ENCODE measurements around the gene TGIF1.

Gene TGIF1

DNA sequence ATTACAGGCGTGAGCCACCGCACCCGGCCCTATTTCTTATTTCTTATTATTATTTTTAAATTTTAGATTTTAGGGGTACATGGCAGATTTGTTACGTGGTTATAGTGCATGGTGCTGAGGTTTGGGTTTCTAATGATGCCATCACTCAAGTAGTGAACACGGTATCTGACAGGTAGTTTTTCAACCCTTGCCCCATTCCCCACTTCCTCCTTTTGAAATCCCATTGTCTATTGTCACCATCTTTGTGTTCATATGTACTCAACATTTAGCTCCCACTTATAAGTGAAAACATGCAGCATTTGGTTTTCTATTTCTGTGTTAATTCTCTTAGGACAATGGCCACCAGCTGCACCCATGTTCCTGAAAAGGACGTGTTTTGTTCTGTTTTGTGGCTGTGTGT lies 39.5 kb downstream of the TGIF1 start:
- DNase-seq, result no peak

DNA sequence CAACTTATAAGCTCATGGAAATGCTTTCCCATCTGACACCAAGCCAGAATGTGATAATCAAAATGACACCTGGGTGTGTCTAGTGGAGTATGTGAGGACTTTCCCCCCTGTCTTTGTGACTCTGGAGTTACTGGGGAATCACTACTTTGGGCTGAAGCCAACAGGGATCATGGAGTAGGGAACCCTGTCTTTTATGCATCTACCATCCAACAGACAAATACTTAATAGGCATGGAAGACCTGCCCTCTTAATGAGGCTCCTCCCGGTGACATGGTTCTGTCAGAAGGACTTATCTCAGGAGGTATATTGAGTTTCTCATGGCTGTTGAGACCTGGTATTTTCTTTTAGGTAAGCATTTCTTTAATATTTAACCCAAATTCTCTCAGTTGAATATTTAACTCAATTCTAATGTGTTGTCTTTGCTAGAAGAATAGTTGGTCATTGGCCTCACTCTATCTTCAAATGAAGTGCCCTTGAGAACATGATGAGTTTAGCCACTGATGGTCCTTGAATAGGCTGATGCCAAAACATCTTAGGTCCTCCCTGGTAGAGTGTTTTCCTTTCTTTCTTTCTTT lies 42.1 kb downstream of the TGIF1 start:
- DNase-seq, result no peak

DNA sequence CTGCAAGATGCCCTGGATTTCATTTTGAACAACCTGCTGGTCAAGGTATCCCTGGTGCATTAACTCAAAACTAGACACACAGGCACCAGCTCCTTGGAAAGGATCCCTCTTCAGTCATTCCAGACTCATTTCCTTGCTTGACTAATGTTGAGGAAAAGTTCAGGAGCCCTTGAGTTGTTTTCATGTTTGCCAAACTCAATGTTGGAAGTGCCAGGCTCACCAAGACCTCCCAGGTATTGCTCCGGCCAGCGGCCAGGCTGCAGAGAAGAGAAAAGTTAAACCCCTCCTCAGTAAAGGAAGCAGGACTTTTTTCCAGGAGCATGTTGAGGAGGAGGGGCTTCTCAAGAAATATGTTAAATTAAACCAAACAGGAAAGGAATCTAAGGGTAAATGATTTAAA lies 42.7 kb downstream of the TGIF1 start:
- no peak for DNase-seq

DNA sequence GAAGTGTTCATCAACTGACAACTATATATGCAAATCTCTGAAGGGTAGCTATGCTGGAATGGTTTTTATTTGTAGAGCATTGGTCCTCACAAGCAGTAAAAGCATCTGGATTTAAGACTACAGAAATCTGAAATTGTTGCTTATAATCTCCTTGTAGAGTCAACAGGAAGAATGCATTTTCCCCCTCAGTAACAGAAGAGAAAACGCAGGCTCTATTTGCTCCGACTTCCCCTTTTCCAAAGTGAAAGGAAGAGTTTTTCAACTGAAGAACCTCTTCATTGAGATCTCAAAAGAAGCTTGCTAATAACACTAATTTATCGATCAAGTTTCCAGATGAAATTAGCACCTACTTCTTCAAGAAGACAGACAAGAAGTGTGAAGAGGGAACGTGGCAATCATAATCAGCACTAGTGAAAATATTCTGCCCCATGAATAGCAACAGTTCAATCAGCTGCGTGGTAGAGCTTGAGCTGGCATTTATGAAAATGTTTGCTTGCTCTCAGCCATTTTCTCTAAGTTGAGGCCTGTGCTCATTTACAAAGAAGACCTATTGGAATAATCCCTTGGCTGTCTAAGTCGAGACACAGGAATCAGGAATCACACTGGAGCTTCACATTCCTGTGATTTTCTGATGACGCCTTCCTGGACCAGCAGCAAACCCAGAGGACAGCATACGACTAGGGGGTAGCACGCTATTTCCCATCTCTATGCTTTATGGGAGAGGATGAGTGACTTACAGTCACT lies 43.7 kb downstream of the TGIF1 start:
- DNase-seq, result no peak

DNA sequence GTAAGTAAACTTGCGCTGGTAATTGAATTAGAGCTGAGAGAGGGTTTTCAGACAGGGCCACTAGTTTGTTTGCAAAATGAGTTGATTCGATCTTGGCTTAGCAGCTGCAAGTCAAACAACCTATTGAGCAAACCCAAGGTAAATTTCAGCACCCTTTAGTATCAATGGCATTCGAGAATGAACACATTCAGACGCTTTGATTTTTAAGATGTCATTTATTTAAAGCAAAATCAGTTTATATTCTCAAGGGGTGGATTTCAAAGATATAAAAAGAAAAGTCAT lies 44.2 kb downstream of the TGIF1 start:
- DNase-seq, result no peak

DNA sequence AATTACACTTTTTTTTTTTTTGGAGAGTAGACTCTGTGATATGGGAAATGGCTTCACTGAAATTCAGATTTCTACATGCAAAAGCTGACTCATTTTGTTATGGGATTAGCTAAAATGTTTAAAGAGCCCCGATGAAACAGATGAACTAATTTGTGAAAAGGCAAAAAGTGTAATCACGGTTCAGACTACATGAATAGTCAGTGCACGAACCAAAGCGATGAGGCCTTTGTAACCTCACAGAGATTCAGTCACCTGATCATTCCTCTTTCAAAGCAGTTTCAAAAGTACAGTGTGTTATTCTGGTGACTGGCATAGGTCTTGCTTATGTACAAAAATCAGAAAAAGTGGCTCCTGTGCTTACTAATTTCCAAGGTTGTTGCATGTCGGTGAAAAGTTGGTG lies 44.6 kb downstream of the TGIF1 start:
- no peak for DNase-seq

DNA sequence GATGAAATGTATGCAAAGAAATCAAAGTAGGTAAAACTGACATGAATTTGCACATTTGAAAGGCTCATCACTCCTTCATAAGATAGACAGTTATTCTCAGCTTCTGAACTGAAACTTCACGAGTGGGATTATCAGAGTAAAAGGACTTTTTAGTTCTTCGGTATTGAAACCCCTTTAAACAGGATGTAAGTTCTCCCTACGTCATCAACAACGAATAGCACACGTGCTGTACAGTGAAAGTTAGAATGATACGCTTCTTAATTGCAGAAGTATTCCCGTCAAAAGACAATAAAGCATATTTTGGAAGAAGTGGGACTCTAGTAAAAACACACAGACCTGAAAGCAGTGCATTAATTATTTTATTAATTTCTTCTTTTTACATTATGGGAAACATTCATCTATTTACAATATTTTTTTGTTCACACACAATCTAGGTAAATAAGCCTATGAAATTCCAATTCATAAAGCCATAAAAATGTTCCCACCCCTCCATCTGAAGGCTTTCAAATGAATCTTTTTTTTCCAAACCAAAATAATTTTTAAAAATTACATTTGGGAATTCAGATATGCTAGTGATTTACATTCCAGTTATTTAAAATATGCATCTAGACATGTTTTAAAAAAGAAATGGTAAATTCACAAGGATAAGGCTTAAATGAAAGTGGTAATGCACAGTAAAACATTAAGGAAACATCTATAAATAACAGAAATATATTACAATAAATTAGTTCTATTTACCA lies 45.9 kb downstream of the TGIF1 start:
- DNase-seq, result no peak

DNA sequence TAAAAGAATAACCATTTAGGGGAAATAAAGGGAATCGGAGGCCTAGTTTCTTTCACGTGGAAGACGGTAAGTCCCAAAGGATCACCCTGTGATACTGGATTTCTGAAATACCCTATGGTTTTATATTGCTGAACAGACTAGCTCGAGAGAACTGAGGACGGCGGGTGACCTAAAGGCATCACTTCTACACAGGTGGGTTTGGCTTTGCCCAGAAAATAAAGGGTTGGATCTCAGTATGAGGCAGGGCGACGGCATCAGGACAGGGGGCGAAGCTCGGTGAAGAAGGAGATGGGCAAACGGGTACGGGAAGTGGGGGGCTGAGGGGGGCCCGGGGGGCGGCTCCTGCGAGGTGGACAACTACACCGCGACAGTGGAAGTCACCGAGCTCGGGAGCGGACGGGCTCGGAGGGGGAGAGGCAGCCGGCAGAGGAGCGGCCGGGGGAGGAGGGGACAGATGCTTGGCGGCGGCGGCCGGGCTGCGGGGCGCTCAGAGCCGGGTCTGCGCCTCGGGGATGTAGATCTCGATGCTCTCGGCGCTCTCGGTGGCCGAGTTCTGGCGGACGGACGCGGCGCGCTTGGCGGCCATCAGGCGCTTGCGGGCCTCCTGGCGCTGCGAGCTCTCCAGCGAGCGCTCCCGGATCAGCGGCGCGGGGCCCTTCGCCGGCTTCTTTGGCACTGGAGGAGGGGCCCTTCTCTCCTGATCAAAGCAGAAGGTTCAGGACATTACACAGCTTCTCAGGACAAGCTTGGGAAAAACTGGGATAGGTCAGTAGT lies 48.9 kb downstream of the TGIF1 start:
- peak; percentile 35 for DNase-seq

DNA sequence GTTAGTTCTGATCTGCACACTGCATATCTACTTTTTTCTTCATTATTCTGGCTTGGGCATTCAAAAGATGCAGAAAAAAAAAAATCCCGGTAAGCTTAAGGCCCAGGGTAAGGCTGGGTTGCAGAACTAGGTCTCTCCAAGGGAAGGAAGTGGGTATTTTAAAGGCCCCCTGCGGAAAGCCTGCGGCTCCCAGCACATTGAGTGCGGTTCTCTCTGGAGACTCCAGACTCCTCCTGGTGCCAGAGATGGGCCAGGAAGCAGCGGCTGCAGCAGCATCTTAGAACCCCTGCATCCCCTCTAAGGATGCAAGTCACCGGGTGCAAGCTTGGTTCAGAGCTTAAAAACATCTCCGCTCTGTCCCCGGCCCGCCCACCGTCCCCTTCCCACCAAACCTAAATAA lies 49.5 kb downstream of the TGIF1 start:
- DNase-seq, result no peak

DNA sequence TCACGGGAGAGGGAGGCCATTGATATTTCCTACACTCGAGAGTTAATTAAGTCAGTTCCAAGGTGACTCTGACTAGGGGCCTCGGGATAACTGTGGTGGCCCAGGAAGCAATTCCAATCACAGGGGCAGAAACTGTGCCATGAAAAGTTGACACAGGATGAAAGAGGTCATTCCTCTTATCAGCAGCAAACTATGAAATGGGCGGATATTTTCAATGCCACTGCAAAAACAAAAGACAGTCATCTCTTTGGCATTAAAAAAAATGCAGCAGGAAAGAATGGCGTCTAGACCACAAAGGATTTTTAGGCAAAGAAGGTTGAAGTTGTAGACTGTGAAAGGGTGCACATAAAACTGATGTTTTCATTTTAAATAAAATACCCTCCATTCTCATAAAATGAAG lies 50.0 kb downstream of the TGIF1 start:
- no peak for DNase-seq

DNA sequence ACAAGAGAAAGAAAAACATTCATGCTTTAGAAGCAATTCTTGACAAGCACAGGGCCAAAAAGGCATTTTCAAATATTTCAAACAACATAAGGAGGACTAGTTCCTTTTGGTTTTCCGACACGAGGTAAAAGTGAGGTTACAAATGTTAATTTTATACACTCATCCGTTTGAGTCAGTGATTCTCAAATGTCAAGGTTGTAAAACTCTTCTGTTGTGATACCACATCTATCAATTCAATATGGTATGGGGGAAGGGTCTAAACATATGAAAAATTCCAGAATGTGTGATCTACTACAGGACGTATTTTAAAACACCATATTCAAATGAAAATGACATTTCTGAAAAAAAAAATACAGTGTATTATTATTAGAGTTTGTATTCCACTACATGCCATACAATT lies 52.7 kb downstream of the TGIF1 start:
- DNase-seq, result no peak

DNA sequence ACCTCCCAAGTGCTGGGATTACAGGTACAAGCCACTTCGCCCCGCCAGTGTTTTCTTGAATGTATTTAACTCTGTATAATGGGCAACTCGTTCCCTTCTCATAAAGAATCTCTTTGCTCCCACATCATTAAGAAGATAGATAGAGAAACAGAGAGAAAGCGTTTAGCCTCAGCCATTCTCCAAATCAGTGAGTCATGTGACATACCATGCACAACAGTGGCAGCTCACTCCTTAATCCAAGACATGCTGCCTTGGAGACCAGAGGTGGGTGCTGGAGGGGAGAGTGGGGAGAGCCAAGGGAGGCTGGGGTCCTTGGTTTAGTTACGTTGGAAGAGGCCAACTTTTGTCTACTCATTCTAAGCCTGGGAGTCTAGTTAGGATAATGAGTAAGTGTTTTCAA lies 54.7 kb downstream of the TGIF1 start:
- no peak for DNase-seq

DNA sequence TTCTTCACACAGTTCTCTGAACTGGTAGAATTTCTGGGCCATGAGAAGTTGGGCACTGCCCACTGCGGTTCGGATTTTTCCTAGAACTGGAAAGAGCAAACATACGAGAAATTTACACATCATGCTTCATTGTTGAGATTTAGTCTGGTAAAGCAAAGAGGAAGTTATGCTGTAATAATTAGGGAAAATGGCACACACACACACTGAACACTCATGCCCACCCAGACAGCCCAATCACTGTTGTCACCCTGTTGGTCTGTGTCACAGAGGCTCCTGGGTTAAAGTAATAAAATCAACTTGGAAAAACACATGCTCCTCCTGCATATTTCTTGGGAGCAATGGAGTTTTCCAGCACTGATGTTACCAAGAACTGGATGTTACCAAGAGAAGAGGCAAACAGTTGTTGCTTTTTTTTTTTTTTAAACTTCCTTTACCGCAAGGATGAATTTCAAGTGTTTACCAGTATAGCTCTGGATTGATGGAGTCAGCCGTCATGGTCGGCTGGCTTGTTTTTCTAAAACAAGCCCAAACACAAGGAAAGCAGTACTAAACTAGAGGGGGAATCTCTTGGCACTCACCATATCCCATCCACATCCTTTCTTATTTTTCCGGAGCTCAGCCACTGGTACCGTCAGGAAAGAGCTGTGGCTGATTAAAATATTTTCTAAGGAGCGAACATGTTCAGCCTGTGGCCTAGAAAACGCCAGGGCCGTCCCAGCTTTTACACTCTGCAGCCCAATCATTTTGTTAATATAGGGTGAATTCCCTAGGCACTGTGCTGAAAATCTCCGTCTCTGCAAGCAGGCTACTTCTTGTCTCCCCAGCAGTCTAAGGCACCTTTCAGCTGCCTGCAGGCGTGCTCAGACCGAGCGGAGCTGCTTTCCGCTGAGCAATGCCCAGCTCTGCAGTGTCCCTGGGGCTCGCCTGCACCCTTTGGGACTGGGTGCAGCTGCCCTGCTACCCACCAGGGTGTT lies 58.9 kb downstream of the TGIF1 start:
- DNase-seq, result no peak
